GM18519 (cell line): ENCODE data around the gene HES7.
"Not testable (repeated sequence)": the region's sequence is repeated elsewhere in the genome, so short reads cannot be mapped to it uniquely, and the experiment has no call there.

Source experiments
- ATAC-seq: cut with Tn5 transposase; IDR thresholded peaks from one replicate; pipeline ENCODE4 v1.9.1; 2021; ENCODE audit warnings: mild to moderate bottlenecking, moderate library complexity; ENCODE audit not compliant: unreplicated experiment, low FRiP score

The HES7 gene

GRCh38 chr17:8124350-8125153 is 646 bp upstream of the HES7 start:
- ATAC-seq, result no peak

- ATAC-seq, result no peak
These were observed 797 bp downstream of the HES7 start for GRCh38 chr17:8122924-8123694.

GRCh38 chr17:8122422-8122923 is 1.4 kb downstream of the HES7 start:
- no peak for ATAC-seq

GRCh38 chr17:8121681-8122421 is 2.1 kb downstream of the HES7 start:
- ATAC-seq, result no peak

- ATAC-seq, result no peak
These were observed 2.6 kb downstream of the HES7 start for GRCh38 chr17:8121407-8121680.

- ATAC-seq, result no peak
These were observed 3.1 kb downstream of the HES7 start for GRCh38 chr17:8120520-8121406.

GRCh38 chr17:8119581-8120519 is 4.1 kb downstream of the HES7 start:
- peak; percentile 33 for ATAC-seq

- no peak for ATAC-seq
These were observed 4.9 kb downstream of the HES7 start for GRCh38 chr17:8118769-8119580.

GRCh38 chr17:8117980-8118768 is 5.7 kb downstream of the HES7 start, which contains the start of gene ALOXE3:
ALOXE3 (minus strand) TSS chr17:8118514; CDS start chr17:8117990, 524 bp downstream.
- ATAC-seq, result no peak

- no peak for ATAC-seq
These were observed 6.4 kb downstream of the HES7 start for GRCh38 chr17:8117367-8117979.

GRCh38 chr17:8116776-8117175 is 7.1 kb downstream of the HES7 start:
- no peak for ATAC-seq

- no peak for ATAC-seq
These were observed 13.0 kb downstream of the HES7 start for GRCh38 chr17:8110907-8111306.

- no peak for ATAC-seq
These were observed 13.5 kb downstream of the HES7 start for GRCh38 chr17:8110456-8110804.

GRCh38 chr17:8109661-8110455 is 14.0 kb downstream of the HES7 start:
- no peak for ATAC-seq

GRCh38 chr17:8108972-8109660 is 14.8 kb downstream of the HES7 start:
- no peak for ATAC-seq

GRCh38 chr17:8106980-8107379 is 16.9 kb downstream of the HES7 start:
- ATAC-seq, result not testable (repeated sequence)
